HG02885 (cell line): ENCODE measurements around the gene TLR9.
A peak's percentile ranks its signal among the peaks of the same experiment; 100 is the strongest.

Source experiments
- ATAC-seq: cut with Tn5 transposase; IDR thresholded peaks from one replicate; pipeline ENCODE4 v1.9.1; 2021; ENCODE audit warnings: mild to moderate bottlenecking; ENCODE audit not compliant: unreplicated experiment, poor library complexity

TLR9 gene

GRCh38 chr3:52234516-52235447 is 9.3 kb upstream of the TLR9 start:
- no peak for ATAC-seq

- no peak for ATAC-seq
Observed at GRCh38 chr3:52233968-52234367, 8.5 kb upstream of the TLR9 start.

- ATAC-seq, result no peak
Observed at GRCh38 chr3:52233108-52233591, 7.7 kb upstream of the TLR9 start.

GRCh38 chr3:52232279-52233107 is 7.0 kb upstream of the TLR9 start:
- no peak for ATAC-seq

- ATAC-seq, result peak; percentile 55
Observed at GRCh38 chr3:52231502-52232278, 6.2 kb upstream of the TLR9 start.

GRCh38 chr3:52230889-52231499 is 5.5 kb upstream of the TLR9 start:
- ATAC-seq, result no peak

GRCh38 chr3:52230461-52230860 is 5.0 kb upstream of the TLR9 start:
- no peak for ATAC-seq

- ATAC-seq, result no peak
Observed at GRCh38 chr3:52229656-52230055, 4.2 kb upstream of the TLR9 start.

GRCh38 chr3:52228751-52229291 is 3.4 kb upstream of the TLR9 start:
- ATAC-seq, result no peak

- ATAC-seq, result no peak
Observed at GRCh38 chr3:52228266-52228665, 2.8 kb upstream of the TLR9 start.

GRCh38 chr3:52227766-52228165 is 2.3 kb upstream of the TLR9 start:
- ATAC-seq, result no peak

- no peak for ATAC-seq
Observed at GRCh38 chr3:52227117-52227516, 1.7 kb upstream of the TLR9 start.

GRCh38 chr3:52226229-52226817 is 878 bp upstream of the TLR9 start:
- ATAC-seq, result peak; percentile 24

- no peak for ATAC-seq
Observed at GRCh38 chr3:52223449-52224408, 1.7 kb downstream of the TLR9 start.

- ATAC-seq, result no peak
Observed at GRCh38 chr3:52222319-52223221, 2.9 kb downstream of the TLR9 start.

- ATAC-seq, result no peak
Observed at GRCh38 chr3:52221563-52222318, 3.7 kb downstream of the TLR9 start.
